LNCAP (cell line): ENCODE data around the gene RNF6.

Source experiments
- CTCF ChIP-seq: fragments of 450-650 bp; IDR thresholded peaks from 2 replicates; pipeline ENCODE4 v1.5.1; 2017; ENCODE audit warnings: mild to moderate bottlenecking

Gene RNF6

GRCh38 chr13:26255115-26255514 is 33.0 kb upstream of the RNF6 start:
- no peak for TF ChIP-seq CTCF

- no peak for TF ChIP-seq CTCF
Measured at GRCh38 chr13:26254583-26255111, 32.5 kb upstream of the RNF6 start.

GRCh38 chr13:26253787-26254582 is 31.9 kb upstream of the RNF6 start, which contains the start of gene CDK8:
TSS of gene CDK8 (plus strand) at chr13:26254129. CDS start at chr13:26254642, 513 bp downstream.
- no peak for TF ChIP-seq CTCF

- TF ChIP-seq CTCF: no peak
Measured at GRCh38 chr13:26253262-26253786, 31.2 kb upstream of the RNF6 start.

GRCh38 chr13:26249551-26249950 is 27.4 kb upstream of the RNF6 start:
- TF ChIP-seq CTCF: no peak

GRCh38 chr13:26247608-26248007 is 25.5 kb upstream of the RNF6 start:
- TF ChIP-seq CTCF: no peak

GRCh38 chr13:26247011-26247410 is 24.9 kb upstream of the RNF6 start:
- no peak for TF ChIP-seq CTCF
